GM21619 (cell line): Measurements from ENCODE around the gene ARID4A.
"Not testable (repeated sequence)": the region's sequence is repeated elsewhere in the genome, so short reads cannot be mapped to it uniquely, and the experiment has no call there.

ENCODE experiments used
- ATAC-seq: cut with Tn5 transposase; IDR thresholded peaks from one replicate; pipeline ENCODE4 v1.9.1; 2021; ENCODE audit not compliant: unreplicated experiment

The ARID4A gene

DNA sequence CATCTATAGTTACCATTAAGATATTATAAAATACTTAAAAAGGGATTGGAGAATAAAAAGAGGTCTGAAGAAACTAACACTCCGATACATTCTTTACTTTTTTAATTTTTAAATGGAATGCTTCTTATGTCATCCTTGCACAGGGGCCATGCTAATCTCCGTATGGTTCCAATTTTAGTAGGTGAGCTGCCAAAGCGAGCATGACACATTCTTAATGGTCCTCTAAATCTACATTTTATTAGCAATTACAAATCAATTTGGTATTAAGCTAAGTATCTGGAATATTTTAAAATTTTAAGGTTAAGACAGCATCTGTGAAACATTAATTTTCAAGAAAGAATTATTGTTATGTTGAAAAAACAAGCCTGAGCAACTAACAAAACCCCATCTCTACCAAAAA, 6.2 kb upstream of the ARID4A start:
- ATAC-seq = no peak

DNA sequence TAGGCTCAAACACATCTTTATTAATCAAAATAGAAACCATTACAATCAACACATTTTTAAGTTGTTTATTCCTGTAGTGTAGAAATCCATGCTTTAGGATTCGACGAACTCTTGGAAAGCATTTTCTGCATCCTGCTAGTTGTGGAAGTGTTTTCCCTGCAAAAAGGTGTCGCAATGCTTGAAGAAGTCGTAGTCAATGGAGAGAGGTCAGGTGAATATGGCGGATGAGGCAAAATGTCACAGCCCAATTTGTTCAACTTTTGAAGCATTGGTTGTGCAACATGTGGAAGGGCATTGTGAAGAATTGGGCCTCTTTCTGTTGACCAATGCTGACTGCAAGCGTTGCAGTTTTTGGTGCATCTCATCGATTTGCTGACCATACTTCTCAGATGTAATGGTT, 4.2 kb upstream of the ARID4A start:
- ATAC-seq = no peak

DNA sequence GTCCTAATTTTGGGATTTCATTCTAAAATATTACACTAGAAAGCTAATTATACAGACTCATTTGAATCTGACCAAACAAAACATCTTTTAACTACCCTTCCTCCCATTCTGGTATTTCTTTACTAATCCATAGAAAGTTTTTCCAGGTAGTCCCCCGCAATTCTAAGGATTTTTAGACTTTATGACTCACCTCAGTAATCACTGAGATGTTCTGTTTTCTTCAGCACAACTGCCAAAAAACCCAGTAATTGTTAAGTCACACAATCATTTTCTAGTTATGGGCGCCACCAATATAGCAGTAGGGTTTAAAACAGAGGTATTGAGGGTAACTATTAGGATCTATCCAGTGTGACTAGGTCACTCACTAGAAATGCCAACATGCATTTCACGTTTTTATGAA, 1.6 kb upstream of the ARID4A start:
- no peak for ATAC-seq

DNA sequence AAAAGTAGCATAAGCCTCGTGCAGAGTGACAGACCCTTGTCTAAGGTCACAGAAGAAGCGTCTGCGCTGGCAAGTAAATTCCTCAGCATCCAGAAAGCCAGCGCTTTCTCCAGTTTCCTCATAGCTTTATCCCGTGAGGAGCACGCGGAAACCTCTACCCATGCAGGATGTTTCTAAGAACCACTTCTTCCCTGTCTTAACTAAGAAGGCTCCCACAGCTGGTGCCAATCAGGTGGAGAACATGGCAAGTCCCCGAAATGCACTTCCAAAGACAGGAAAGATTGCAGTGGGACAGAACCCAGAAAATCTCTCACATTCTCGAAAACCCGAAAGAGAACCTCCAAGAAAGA, 968 bp upstream of the ARID4A start:
- ATAC-seq = peak; percentile 3

DNA sequence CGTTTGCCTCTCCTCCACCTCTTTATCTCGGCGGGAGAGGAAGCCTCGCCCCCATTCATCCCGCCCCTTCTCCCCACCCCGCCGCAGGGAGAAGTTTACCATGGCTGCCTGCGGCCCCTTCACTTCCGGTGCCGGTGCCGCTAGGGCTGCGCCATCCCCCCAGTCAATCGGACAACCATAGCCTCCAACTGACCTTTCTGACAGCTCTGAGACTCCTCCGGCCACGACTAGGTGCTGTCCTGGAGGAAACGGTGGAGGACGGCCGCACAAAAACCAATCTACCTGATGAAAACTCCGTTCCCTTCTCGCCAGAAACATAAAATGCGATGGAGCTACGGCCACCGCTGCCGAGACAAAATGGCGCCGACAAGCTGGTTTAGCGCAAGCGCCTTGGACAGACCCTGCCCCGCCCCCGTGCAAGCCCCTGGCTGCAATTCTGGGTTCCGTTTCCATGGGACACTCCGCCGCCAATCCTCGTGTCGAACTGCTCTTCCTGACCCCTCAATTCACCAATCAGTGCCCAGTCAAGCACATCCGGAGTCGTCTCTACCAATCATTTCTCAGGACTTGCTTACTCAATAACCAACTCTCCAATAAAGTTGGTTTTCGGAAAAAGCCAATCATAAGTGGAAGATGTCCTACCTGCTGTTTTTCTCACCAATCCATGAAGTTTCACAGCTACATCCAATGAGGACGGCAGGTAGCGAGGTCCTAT, 436 bp upstream of the ARID4A start:
- peak; percentile 77 for ATAC-seq

DNA sequence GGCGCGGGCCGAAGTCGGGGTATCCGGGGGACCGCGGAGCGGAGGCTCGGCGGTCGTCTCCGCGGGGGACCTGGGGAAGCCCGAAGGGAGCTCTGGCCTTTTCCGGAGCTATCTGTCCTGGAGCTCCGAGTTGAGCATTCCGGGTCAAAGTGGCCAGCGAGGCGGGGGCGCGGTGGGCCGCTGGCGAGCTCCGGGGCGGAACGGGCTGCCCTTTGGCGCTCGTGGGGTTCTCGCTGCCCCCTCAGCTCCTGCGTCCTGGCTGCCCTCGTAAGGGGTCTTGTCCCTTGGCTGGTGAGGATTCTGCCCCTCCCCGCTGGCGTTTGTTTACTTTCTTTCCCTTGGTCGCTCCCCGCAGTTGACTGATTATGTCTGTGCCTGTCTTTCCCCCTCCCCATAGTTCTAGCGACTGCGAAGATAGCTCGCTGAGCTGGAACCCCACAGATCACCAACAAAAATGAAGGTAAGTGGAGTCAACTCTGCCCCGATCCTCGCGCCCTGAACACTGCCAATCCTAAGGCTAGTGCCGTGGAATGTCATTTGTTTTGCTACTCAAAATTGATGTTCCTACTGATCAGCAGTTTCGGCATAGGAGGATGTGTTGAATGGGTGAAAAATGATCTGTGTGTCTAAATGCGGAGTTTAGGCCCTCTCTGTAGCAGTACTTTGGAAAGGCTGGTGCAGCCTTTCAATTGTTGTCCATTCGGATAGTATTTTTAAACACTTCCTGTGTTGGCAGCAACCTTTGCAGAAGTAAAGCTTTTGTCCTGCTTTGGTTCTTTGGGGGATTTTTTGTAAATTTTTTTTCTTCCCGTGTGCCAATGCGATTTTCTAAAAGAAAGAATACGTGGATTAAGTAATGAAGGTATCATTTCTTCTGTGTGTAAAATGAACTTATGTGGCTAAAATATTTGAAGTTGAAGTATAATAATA, 1.3 kb downstream of the ARID4A start:
- no peak for ATAC-seq

DNA sequence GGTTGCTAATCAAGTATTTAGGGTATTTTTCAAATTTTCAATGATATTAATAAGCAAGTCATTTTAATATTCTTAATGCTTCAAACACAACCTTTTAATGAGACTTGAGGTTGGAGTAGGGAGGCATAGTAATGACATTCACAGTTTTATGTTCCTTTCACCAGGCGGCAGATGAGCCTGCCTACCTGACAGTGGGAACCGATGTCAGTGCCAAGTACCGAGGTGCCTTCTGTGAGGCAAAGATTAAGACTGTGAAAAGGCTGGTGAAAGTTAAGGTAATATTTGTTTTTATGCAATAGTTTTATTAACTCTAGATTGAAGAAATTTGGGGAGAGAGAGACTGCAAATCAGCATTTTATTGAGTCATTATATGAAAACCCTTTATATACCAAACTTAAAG, 3.1 kb downstream of the ARID4A start:
- ATAC-seq = no peak

DNA sequence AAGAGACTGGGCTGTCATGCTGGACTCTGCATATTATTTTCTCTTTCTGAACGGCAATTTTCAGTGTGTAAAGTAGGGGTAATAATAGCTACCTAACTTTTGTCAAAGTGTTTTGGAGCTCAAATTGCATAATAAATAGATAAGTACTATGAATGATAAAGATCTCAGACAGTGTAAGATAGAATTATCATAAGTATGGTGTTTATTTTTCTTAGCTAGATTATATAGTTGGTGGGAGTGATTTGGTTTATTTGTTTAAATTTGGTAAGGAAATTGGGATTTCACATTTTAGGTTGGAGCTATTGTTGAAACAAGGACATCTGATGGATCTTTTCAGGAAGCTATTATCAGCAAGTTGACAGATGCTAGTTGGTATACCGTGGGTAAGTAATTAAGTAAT, 7.4 kb downstream of the ARID4A start:
- ATAC-seq = no peak

DNA sequence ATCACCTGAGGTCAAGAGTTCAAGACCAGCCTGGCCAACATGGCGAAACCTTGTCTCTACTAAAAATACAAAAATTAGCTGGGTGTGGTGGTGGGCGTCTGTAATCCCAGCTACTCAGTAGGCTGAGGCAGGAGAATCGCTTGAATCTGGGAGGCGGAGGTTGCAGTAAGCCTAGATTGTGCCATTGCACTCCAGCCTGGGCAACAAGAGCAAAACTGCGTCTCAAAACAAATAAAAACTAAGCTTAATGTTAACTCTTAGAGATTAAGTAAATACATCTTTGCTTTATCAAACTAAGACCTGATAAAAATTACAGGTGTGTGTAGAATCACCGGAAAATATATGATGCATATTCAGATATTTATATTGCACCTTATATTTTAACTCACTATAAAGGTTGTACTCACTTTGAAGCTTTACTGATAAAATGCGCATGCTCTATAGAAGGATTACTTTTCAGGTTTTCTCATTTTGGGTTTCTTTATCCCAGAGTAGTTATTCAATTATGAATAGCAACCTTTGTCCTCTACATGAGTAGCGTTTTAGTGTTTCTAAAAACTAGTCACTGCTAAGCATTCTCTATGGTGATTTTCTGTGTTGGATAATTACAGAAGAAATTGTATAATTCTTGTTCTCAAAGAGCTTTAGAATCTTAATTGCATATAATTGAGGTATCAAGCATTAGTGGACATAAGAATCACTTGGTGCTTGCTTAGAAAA, 9.4 kb downstream of the ARID4A start:
- no peak for ATAC-seq

DNA sequence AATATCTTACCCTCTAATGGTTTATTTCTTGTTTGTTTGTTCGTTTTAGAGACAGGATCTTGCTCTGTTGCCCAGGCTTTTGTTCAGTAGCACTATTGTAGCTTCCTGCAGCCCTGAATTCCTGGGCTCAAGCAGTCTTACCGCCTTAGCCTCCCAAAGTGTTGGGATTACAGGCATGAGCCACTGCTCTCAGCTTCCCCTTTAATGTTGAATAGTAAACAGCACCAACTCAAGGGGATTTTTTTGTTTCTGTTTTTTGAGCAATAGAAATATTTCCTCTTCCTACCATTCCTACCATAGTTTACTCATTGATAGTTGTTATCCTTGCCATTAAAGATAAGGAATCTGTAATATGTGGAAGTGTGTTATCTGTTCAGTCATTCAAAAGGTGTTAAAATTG, 10.7 kb downstream of the ARID4A start:
- ATAC-seq = no peak

DNA sequence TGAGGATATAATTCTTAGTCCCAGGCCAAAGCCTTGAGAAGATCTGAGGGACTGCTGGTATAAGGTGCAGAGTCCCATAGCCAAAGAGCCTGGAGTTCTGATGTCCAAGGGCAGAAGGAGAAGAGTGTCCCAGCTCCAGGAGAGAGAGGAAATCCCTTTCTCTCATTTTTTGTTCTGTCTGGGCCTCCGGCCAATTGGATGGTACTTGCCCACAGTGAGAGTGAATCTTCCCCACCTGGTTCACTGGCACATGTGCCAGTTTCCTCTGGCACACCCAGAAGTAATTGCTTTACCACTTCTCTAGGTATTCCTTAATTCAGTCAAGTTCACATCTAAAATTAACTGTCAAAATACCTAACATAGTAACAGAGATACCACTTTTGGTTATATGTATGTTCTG, 15.3 kb downstream of the ARID4A start:
- no peak for ATAC-seq

DNA sequence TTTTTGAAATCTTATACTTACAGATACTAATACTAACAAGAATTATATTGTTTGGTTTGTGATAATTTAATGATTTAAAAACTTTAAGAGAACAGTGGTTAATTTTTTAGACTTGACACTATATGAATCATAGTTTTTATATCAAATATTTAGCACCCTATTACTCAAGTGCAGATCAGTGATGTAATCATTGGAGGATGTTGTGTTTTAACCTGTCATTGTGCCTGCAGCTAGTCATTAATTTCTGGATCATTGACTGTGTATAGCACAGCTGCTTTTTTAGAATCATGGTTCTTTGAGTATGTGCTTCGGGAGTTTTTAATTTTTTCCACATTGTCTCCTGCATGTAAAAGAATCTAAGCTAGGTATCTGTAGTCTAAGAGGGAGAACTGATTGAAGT, 17.3 kb downstream of the ARID4A start:
- ATAC-seq = no peak

DNA sequence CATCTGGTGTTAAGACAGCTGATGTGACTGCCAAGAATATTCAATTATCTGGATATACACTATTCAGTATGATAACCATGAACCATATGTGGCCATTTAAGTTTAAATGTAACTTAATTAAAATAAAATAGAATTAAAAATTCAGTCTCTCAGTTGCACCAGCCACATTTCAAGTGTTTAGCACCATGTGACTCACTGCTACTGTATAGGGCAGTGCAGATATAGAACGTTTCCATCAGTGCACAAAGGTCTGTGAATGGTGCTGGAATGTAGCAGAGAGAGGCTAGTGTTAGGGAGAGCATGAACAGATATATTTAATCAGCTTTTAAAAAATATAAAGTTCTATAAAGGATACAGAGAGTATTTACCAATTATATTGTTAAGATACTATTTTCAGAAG, 28.7 kb downstream of the ARID4A start:
- no peak for ATAC-seq

DNA sequence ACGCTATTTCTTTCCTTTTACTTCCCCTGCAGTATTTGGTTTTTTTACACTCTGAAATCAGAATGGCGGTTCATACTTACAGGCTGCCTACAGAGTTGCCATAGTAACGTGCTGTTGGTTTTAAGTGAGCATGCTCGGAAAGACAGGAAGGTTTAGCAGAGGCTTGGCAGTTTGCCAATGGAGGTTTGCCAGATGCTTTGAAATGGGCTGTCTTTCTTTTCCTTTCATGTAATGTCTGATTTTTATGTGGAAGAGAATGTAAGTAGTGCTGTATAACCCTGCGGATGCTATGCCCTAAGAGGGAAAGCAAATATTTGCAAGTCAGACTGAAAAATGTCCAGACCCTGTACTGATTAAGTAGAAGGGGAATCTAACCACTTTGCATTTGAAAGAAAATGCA, 32.8 kb downstream of the ARID4A start:
- peak; percentile 93 for ATAC-seq

DNA sequence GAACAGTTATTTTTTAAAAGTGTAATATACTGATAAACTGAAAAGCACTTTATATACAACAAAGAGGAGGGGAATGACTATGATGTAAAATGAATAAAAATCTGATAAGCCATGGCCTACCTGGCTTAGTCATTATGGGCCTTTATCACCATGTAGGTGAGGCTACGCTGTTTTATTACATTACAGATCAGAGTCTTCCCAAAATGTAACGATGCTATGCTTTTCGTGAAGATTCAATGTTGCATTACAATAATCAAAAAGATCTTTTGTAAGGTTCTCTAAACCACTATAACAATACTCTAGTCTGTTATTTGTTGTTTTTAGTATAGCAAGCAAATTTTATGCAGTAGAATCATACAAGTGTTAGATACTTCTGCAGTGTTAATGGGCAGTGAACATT, 34.2 kb downstream of the ARID4A start:
- no peak for ATAC-seq

DNA sequence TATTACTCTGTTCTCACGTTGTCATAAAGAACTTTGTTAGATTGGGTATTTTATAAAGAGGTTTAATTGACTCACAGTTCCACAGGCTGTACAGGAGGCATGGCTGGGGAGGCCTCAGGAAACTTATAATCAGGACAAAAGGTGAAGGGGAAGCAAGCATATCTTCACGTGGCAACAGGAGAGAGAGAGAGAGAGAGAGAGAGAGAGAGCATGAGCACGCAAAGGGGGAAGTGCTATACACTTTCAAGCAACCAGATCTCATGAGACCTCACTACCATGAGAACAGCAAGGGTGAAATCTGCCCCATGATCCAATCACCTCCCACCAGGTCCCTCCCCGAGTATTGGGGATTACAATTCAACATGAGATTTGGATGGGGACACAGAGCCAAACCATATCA, 41.3 kb downstream of the ARID4A start:
- not testable (repeated sequence) for ATAC-seq

DNA sequence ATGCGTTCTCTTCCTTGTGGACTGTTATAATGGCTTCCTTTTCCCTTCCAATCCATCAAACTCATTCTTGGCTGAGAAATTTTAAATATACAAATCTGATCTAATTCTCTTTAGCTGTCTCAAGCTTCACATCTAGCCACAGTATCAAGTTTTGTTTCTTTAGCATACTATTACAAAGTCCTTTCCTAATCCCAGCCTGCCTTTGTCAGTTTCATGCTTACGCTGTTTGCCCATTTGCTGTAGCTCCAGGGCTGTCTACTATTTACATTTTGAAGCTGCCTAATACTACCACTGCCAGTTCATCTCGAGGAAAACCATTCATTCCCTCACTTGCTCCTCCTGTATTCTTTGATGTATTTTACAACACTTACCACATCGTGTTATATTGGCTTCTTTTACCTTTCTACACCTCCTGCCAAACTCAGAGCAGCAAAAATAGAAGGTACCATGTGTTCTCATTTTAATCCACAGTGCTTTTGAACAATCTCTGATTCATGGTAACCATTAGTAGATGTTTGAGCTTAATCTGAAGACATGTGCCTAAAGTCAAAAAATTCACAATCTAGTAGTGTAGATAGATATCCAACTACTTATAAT, 42.9 kb downstream of the ARID4A start:
- ATAC-seq = no peak

DNA sequence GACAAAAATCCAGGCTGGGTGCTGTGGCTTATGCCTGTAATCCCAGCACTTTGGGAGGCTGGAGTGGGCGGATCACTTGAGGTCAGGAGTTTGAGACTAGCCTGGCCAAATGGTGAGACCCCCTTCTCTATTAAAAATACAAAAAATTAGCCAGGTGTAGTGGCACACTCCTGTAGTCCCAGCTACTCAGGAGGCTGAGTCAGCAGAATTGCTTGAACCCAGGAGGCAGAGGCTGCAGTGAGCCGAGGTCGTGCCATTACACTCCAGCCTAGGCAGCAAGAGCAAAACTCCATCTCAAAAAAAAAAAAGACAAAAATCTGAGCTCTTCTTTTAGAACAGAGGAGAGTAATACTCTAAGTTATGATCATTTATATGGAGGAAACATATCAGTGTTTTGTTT, 45.2 kb downstream of the ARID4A start:
- ATAC-seq = not testable (repeated sequence)

DNA sequence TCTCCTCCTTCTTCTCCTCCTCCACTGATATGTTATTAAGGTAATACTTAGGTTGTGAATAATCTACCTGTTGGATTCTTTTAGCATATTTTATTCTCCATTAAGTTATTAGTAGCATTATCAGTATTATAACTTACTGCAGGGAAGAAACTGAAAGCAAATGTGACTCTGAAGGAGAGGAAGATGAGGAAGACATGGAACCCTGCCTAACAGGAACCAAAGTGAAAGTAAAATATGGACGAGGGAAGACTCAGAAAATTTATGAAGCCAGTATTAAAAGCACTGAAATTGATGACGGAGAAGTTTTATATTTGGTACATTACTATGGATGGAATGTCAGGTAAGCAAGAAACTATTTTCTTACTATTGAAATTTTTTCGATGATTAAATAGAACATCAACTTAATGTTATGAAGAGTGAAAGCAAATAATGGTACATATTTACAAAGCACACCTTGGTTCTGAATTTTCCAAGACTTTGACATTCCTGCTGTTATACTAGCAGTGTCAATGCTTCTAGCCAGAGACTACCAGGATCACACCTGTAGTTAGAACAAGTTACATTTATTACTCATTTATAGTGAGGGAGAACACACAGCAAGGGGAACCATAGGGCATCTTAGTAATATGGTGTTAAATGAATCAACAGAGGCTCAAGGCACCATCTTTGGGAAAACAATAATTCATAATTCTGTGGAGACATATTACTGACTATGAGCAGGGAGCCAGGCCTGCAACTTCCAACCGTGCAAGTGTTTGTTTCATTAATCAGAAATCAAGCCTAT, 55.4 kb downstream of the ARID4A start:
- no peak for ATAC-seq

DNA sequence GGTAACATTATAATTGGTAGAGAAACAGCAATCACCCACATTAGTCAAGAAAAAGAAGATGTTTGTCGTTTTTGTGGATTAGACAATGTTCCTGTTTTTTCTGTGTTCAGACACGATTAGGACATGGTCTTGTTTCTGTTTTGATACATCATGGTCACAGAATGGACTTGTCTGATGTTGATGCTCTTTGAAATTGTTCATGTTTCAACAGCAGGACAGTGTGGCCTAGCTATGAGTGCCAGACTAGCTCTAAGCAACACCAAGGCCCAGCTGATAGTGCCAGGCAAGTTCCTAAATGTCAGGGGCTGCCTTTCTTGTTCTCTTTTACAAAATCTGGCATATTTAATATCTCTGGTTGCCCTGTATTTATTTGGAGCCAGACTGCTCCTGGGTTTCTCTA, 56.5 kb downstream of the ARID4A start:
- ATAC-seq = no peak

DNA sequence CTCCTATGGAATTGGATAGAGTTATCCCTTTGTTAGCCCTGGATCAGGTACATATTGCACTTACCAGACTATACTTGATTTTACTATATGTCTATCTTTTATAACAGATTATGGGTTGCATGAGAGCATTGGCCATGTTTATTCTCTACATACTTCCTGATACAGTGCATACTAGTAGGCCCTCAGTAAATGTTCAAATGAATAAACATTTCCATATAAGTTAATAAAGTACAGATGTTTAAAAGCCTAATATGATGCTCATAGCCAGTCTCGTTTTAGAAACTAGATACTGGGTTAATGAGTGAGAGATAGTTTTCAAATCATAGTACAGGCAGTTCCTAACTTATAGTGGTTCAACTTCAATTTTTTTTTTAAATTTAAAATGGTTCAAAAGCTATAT, 57.9 kb downstream of the ARID4A start:
- no peak for ATAC-seq
